Colonic mucosa (tissue), 4 donors: ENCODE results near the gene ADGRV1. TPM values are rescaled to one million over a fixed set of nuclear protein-coding genes. Genes with fewer than 3 reads are reported as not detected.

ENCODE experiments used
- DNase-seq: peaks from one replicate; pipeline ENCODE4 v3.0.0-alpha.2; 2020
- H3K27ac ChIP-seq: fragments of 200-600 bp; one replicate; pipeline ENCODE4 v1.8.0; 2021
- H3K27me3 ChIP-seq: fragments of 200-600 bp; one replicate; pipeline ENCODE4 v1.8.0; 2021
- H3K36me3 ChIP-seq: fragments of 200-600 bp; one replicate; pipeline ENCODE4 v1.8.0; 2021
- H3K4me1 ChIP-seq: fragments of 200-600 bp; one replicate; pipeline ENCODE4 v1.8.0; 2021; ENCODE audit warnings: mild to moderate bottlenecking
- H3K4me3 ChIP-seq: fragments of 200-600 bp; one replicate; pipeline ENCODE4 v1.8.0; 2021
- H3K9ac ChIP-seq, 2 donors: one replicate each; pipeline ENCODE4 v1.7.0; 2013; ENCODE audit warnings: control low read depth in 2 of 2, low read depth in 2 of 2, low read length in 2 of 2
- H3K9me3 ChIP-seq: fragments of 200-600 bp; one replicate; pipeline ENCODE4 v1.8.0; 2021
- CTCF ChIP-seq: fragments of 200-600 bp; IDR thresholded peaks from one replicate; pipeline ENCODE4 v1.8.0; 2022; ENCODE audit warnings: antibody characterized with exemption, mild to moderate bottlenecking
- intact Hi-C: fragments of 100-400 bp; cut with DNase I; formaldehyde crosslinking; loops from one replicate; pipeline ENCODE4 v1.14.1; 2022
- total RNA-seq, 2 donors: library from RNA; stranded (reverse); fragmentation: NEBNext Ultra II Directional in 1 of 2; extraction: Animal tissue kit (Norgen Biotek cat#: 25700) in 1 of 2; gene quantifications; one replicate each; pipeline ENCODE4 v1.2.1, GENCODE V29; 2021
- donor health status: healthy.
- donor health status: DM: no; HTN: no; CAD: no.
- donor health status: DM: no; HTN: no; CAD: no.

The ADGRV1 gene
- total RNA-seq, 2 donors from 2014 or later = 5.1 to 12.9 TPM

GRCh38 chr5:90889325-90889600 lies 330.7 kb downstream of the ADGRV1 start:
- Histone ChIP-seq H3K9ac (no peak overlapping the region), H3K9me3 (no peaks in the 10 kb centered on the region), H3K36me3 (no peaks in the 10 kb centered on the region), H3K4me3 (no peak overlapping the region), H3K27me3 (no peaks in the 10 kb centered on the region), H3K27ac (no peak overlapping the region), H3K4me1 (no peaks in the 10 kb centered on the region)
- no peak for DNase-seq
- intact Hi-C loops = no loop called here
- TF ChIP-seq CTCF = no peak

- no peak for DNase-seq
- intact Hi-C loops = no loop called here
- no peaks in the 10 kb centered on the region for H3K36me3 ChIP-seq
- no peaks in the 10 kb centered on the region for H3K4me1 ChIP-seq
- no peak overlapping the region for H3K27ac ChIP-seq
- no peak overlapping the region for H3K4me3 ChIP-seq
- H3K9me3 ChIP-seq = no peaks in the 10 kb centered on the region
- no peak for TF ChIP-seq CTCF
- no peak overlapping the region for H3K9ac ChIP-seq
- no peaks in the 10 kb centered on the region for H3K27me3 ChIP-seq
Measured at GRCh38 chr5:90890180-90890579, 331.6 kb downstream of the ADGRV1 start.

GRCh38 chr5:90894866-90895420 lies 336.3 kb downstream of the ADGRV1 start:
- intact Hi-C loops = no loop called here
- no peak for TF ChIP-seq CTCF
- Histone ChIP-seq H3K9me3 (no peaks in the 10 kb centered on the region), H3K4me1 (no peaks in the 10 kb centered on the region), H3K9ac (no peak overlapping the region), H3K27me3 (no peaks in the 10 kb centered on the region), H3K27ac (no peak overlapping the region), H3K36me3 (no peaks in the 10 kb centered on the region), H3K4me3 (no peak overlapping the region)
- no peak for DNase-seq

GRCh38 chr5:90897618-90898017 lies 339.0 kb downstream of the ADGRV1 start:
- no peak overlapping the region for H3K9ac ChIP-seq
- no peak for TF ChIP-seq CTCF
- H3K27ac ChIP-seq = no peak overlapping the region
- H3K4me1 ChIP-seq = no peaks in the 10 kb centered on the region
- H3K9me3 ChIP-seq = no peaks in the 10 kb centered on the region
- H3K4me3 ChIP-seq = no peak overlapping the region
- intact Hi-C loops = no loop called here
- H3K36me3 ChIP-seq = no peaks in the 10 kb centered on the region
- DNase-seq = no peak
- H3K27me3 ChIP-seq = no peaks in the 10 kb centered on the region

GRCh38 chr5:90898326-90899013 lies 339.9 kb downstream of the ADGRV1 start:
- intact Hi-C loops = no loop called here
- no peak for DNase-seq
- peak overlapping the region; percentile 60 for H3K27ac ChIP-seq
- no peaks in the 10 kb centered on the region for H3K9me3 ChIP-seq
- no peaks in the 10 kb centered on the region for H3K36me3 ChIP-seq
- H3K4me3 ChIP-seq = no peak overlapping the region
- no peaks in the 10 kb centered on the region for H3K4me1 ChIP-seq
- no peak overlapping the region for H3K9ac ChIP-seq
- H3K27me3 ChIP-seq = no peaks in the 10 kb centered on the region
- no peak for TF ChIP-seq CTCF
